Measurements from ENCODE around the gene TNFRSF12A. TPM values are rescaled to one million over a fixed set of nuclear protein-coding genes. Genes with fewer than 3 reads are reported as not detected.
"Not testable (repeated sequence)": the region's sequence is repeated elsewhere in the genome, so short reads cannot be mapped to it uniquely, and the experiment has no call there.

Gene TNFRSF12A
- polyA plus RNA-seq, 5 donors = 2.7 to 6.8 (median 3.6) TPM

DNA sequence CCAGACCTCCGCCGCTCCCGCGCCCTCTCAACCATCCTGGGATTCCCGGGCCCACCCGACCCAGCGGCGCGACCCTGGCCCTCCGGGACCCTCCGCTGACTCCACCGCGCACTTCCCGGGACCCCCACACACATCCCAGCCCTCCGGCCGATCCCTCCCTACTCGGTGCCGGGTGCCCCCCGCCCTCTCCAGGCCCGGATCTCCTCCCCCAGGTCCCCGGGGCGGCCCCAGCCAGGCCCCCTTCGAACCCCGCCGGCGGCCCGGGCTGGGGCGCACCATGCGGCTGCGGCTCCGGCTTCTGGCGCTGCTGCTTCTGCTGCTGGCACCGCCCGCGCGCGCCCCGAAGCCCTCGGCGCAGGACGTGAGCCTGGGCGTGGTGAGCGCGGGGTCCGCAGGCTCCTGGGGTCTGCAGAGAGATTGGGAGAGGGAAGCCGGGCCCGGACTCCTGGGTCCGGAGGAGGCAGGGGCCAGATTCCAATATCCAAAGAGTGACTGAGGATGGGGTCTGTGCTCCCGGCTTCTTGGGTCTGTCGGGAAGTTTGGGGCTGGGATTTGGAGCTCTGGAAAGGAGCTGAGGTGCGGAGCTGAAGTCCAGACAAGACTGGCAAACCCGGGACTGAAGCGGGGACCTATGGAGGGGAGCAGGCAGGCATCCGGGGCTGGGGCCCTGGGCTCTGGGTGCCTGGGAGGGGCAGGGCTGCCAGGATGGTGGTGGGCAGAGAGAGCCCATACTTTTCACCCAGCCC, 26.6 kb downstream of the TNFRSF12A start:
- no peak for DNase-seq

DNA sequence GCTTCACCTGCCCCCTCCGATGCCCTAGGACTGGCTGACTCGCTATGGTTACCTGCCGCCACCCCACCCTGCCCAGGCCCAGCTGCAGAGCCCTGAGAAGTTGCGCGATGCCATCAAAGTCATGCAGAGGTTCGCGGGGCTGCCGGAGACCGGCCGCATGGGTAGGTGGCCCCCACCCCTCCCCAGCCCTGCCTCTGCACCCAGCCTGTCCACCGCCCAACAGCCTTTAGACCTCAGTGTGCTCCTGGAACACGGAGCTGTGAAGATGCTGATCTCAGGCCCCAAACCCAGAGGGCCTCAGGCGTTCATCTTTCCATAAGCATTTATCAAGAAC, 27.2 kb downstream of the TNFRSF12A start:
- no peak for DNase-seq

DNA sequence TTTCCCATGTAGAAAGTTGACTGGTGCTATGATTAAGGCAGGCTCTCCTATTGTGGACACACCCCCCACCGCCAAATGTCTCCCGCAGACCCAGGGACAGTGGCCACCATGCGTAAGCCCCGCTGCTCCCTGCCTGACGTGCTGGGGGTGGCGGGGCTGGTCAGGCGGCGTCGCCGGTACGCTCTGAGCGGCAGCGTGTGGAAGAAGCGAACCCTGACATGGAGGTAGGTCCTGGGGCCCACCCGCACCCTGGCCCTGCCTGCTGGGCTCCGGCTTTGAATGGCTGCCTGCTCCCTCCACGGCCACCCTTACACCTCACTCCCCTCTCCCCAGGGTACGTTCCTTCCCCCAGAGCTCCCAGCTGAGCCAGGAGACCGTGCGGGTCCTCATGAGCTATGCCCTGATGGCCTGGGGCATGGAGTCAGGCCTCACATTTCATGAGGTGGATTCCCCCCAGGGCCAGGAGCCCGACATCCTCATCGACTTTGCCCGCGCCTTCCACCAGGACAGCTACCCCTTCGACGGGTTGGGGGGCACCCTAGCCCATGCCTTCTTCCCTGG, 29.8 kb downstream of the TNFRSF12A start:
- no peak for DNase-seq

- no peak for DNase-seq
These were observed 30.3 kb downstream of the TNFRSF12A start for GRCh38 chr16:3050487-3050886.

GRCh38 chr16:3051009-3051408, 30.8 kb downstream of the TNFRSF12A start:
- no peak for DNase-seq

DNA sequence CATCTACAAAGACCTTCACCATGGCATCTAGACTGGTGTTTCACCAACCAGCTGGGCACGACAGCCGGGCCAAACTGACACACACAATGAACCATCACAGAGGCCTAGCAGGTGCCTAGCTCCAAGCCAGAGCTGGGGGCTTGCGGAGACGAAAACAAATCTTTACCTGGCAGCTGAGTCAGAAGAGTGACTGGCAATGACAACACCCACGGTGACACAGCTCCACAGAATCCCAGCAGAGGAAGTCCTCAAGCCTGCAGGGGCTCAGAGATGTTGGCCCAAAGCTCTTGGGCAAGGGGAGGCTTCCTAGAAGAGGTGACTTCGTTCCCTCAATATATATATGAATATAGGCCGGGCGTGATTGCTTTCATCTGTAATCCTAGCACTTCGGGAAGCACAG, 31.3 kb downstream of the TNFRSF12A start:
- no peak for DNase-seq

DNA sequence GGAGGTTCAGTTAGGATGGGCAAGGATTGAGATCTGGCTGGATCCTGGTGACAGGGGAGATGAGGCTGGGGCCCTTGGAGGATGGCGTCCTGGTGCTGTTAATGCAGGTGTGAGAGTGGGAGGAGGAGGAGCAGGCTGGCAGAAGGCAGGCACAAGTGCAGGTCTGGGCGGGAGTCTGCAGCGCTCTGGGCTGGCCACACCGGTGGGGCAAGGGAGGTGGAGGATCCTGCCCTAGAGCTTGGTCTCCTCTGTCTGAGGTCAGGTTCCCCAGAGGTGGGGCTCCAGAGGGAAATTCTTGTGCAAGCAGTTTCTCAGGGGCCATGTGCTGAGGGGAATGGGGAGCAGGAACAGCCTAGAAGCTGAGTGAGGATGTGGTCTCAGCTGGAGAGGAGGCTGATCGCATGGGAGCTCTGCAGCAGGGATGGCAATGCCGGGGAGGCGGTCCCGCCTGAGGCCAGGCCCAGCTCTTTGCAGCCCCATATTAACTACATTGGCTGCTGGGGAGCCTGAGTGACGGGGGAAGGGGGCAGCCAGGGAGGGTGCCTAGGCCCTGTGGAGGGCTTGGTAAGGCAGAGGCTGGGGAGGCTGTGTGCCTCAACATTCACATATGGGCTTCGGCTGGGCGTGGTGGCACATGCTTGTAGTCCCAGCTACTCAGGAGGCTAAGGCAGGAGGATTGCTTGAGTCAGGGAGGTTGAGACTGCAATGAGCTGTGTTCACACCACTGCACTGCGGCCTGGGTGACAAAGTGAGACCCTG, 32.6 kb downstream of the TNFRSF12A start:
- not testable (repeated sequence) for DNase-seq

DNA sequence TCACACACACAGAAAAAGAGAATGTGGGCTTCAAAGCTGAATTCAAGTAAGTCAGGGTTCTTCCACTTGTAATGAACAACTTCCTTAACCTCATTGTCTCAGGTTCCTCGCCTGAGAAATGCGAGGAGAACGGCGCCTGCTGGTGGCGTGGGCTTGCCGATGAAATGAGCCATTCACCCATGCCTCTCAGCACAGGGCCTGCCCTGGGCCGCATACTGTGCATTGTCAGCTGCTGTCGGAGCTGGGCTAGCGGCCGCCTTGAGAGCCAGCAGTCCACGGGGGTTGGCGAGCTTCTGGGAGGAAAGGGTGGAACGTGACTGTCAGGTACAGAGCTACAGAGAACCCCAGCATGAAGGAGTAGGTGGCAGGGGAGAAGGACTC, 33.2 kb downstream of the TNFRSF12A start:
- DNase-seq = not testable (repeated sequence)

- no peak for DNase-seq
These were observed 35.0 kb downstream of the TNFRSF12A start for GRCh38 chr16:3054965-3055733.

DNA sequence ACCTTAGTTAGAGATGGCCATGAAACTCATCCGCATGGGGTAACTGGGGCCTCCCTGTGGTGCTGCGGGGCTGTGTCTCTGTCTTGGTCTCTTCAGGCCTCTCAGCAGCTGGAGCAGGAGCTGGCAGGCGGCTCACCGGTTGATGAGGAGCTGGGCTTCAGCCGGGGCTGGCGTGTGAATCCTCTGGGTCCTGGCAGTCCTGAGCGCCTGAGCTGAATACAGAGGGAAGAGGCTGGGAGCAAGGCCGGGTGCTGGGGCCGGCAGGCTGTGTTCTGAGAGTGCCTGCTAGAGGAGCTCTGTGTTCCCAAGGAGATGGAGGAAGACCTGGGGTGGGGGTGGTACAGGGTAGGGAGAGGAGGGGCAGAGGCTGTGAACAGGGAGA, 35.6 kb downstream of the TNFRSF12A start:
- not testable (repeated sequence) for DNase-seq

DNA sequence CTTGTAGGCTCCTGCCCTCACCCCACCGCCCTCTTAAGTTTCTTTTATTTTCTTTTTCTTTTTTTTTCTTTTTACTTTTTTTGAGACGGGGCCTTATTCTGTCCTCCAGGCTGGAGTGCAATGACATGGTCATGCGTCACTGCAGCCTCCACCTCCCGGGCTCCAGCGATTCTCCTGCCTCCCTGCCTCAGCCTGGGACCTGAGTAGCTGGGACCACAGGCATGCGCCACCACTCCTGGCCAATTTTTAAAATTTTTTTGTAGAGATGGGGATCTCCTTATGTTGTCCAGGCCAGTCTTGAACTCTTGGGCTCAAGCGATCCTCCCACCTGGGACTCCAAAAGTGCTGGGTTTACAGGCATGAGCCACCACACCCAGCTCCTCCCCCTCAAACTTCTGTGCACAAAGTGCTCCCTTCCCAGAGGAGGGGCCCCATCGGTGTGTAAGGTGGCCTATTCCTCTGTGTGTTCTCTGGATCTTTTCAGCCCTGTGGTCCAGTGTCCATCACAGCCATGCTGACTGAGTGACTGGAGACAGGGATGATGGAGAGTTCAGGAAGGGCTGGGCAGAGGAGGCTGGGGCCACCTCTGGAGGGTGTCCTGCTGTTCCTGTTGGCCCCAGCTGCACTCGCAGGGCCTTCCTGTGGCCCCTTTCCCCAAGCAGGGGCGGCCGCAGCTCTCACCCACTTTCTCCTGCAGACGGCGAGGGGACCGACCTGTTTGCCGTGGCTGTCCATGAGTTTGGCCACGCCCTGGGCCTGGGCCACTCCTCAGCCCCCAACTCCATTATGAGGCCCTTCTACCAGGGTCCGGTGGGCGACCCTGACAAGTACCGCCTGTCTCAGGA, 36.4 kb downstream of the TNFRSF12A start:
- DNase-seq = no peak

- DNase-seq = no peak
These were observed 37.3 kb downstream of the TNFRSF12A start for GRCh38 chr16:3057181-3058138.

DNA sequence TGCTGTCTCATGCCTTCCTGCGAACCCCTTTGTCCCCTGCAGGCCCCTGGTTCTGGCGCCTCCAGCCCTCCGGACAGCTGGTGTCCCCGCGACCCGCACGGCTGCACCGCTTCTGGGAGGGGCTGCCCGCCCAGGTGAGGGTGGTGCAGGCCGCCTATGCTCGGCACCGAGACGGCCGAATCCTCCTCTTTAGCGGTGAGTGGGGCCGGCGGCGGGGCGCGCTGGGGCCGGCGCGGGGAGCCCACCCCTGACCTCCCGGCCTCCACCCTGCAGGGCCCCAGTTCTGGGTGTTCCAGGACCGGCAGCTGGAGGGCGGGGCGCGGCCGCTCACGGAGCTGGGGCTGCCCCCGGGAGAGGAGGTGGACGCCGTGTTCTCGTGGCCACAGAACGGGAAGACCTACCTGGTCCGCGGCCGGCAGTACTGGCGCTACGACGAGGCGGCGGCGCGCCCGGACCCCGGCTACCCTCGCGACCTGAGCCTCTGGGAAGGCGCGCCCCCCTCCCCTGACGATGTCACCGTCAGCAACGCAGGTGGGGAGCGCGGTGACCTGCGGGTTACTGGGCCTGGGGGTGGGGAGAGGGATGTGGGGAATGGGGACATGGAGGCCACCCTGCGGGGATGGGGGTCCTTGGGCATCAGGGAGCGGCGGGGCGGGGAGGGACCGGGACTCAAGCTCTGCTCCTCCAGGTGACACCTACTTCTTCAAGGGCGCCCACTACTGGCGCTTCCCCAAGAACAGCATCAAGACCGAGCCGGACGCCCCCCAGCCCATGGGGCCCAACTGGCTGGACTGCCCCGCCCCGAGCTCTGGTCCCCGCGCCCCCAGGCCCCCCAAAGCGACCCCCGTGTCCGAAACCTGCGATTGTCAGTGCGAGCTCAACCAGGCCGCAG, 38.2 kb downstream of the TNFRSF12A start:
- DNase-seq = no peak

GRCh38 chr16:3059041-3059722, 39.0 kb downstream of the TNFRSF12A start:
- DNase-seq = peak; percentile 90 to 92

GRCh38 chr16:3059723-3060242, 39.6 kb downstream of the TNFRSF12A start:
- DNase-seq = no peak

DNA sequence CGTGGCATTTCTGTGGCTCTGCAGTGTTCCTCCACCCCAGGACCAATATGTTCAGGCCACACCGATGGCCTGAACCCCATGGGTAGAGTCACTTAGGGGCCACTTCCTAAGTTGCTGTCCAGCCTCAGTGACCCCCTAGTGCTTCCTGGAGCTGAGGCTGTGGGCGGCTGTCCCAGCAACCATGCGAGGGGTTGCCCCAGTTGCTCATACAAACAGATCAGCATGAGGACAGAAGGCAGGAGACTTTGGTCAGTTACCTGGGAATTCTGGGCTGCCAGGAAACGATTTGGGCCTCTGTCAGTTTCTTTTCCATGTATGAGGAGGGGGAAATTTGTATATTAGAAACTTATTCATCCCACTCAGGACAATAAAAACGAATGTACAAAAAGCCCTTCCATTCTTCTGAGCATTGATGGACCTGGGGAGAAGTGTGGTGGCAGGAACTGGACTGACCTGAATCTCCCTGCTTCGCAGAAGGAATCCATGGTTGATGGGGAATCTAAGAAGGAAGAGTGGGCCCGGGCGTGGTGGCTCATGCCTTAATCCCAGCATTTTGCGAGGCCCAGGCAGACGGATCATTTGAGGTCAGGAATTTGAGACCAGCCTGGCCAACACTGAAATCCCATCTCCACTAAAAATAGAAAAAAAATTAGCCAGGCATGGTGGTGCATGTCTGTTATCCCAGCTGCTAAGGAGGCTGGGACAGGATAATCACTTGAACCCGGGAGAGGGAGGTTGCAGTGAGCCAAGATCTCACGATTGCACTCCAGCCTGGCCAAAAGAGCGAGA, 40.4 kb downstream of the TNFRSF12A start:
- DNase-seq = no peak

DNA sequence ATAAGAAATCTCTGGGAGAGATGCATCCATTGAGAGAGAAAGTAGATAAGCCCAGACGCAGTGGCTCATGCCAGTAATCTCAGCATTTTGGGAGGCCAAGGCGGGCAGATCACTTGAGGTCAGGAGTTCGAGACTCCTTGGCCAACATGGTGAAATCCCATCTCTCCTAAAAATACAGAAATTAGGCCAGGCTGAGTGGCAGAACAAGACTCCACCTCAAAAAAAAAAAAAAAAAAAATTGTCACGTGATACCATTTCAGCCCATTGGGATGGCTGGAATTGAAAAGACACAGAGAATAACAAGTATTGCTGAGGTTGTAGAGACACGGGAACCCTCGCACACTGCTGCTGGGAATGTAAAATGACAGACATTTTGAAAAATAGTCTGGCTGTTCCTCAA, 42.4 kb downstream of the TNFRSF12A start:
- no peak for DNase-seq

Measured in right lung (tissue), 5 donors.